ENCODE results near the gene MYH3.
A peak's percentile ranks its signal among the peaks of the same experiment; 100 is the strongest.

The MYH3 gene

GRCh38 chr17:10657148-10657547 lies at the start of gene MYH3:
MYH3 (minus strand) TSS chr17:10657309; CDS start chr17:10655064, 2,245 bp downstream.
- no peak for TF ChIP-seq CTCF (IDR thresholded peaks at IDR 0.05; ENCODE audit: low read depth, low read length)
- no peak within 1 kb of the TSS for H3K4me3 ChIP-seq (ENCODE audit: low read depth, low read length)

- no peak overlapping the region for H3K4me3 ChIP-seq (ENCODE audit: low read depth, low read length)
- TF ChIP-seq CTCF (IDR thresholded peaks at IDR 0.05; ENCODE audit: low read depth, low read length), result no peak
These were observed 48.6 kb upstream of the MYH3 start for GRCh38 chr17:10705727-10706126.

- no peak overlapping the region for H3K4me3 ChIP-seq (ENCODE audit: low read depth, low read length)
- TF ChIP-seq CTCF (IDR thresholded peaks at IDR 0.05; ENCODE audit: low read depth, low read length), result no peak
These were observed 45.5 kb upstream of the MYH3 start for GRCh38 chr17:10702574-10702973.

- no peak for TF ChIP-seq CTCF (IDR thresholded peaks at IDR 0.05; ENCODE audit: low read depth, low read length)
These were observed 42.7 kb upstream of the MYH3 start for GRCh38 chr17:10699856-10700255.

DNA sequence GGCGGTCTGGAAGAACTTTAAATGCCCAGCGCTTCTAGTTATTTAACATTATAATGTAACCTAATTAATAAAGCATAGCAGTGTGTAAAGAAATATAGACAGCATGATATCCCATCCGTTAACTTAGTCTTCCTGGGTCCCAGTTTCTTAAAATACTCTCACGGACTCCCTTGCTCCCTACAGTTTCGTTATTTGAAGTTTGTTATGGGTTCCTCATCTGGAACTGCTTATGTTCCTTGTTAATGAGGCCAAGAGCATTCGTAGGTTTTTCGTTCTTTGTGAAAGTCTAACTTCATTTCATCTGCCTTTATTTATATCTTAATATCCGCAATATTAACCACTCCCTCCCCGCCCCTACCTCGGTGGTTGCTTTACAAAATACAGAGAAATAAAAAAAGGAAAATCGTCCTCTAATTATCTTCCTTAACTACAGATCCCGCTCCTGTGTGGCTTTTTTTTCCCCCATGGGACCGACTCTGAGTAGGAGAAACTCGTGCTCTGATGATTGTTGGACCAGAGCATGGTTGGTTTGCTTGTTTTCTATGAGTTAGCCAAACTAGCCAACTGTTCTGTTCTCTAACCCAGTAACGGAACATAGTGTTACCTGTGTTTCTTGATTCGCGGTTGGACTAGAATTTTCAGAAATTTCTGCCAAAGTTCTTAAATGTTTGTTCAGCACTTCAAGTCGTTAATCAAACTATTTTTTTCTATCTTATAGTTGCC lies 41.1 kb upstream of the MYH3 start:
- H3K4me3 ChIP-seq (ENCODE audit: low read depth, low read length), result peak overlapping the region; percentile 81
- TF ChIP-seq CTCF (IDR thresholded peaks at IDR 0.05; ENCODE audit: low read depth, low read length), result no peak

More at GRCh38 chr17:10699856-10700255, 42.7 kb upstream of the MYH3 start:
- H3K4me3 ChIP-seq (ENCODE audit: low read depth, low read length), result no peak overlapping the region

GRCh38 chr17:10697092-10698081 lies 40.3 kb upstream of the MYH3 start, which contains the start of the genes ADPRM and SCO1:
ADPRM (plus strand) TSS chr17:10697594; CDS start chr17:10704927, 7,333 bp downstream.
SCO1 (minus strand) TSS chr17:10697533; CDS start chr17:10697507, 26 bp downstream.
- H3K4me3 ChIP-seq (ENCODE audit: low read depth, low read length), result peak within 1 kb of the TSS; percentile 81
- peak; percentile 34; the same call in 1 of the 2 replicates for TF ChIP-seq CTCF (IDR thresholded peaks at IDR 0.05; ENCODE audit: low read depth, low read length)

DNA sequence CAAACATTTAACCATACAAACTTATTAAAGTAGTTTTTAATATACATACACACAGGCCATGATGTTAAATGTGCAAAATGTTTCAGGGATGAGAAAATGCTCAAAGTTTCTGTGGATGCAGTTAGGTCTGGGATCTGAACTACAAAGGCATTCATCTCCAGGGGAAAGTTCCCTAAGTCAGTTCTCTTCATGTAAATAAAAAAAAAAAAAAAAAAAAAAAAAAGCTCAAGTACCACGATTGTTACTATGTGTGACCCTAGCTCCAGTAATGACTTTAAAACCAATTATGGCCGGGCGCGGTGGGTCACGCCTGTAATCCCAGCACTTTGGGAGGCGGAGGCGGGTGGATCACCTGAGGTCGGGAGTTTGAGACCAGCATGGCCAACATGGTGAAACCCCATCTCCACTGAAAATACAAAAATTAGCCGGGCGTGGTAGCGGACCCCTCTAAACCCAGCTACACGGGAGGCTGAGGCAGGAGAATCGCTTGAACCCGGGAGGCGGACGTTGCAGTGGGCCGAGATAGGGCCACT lies 38.8 kb upstream of the MYH3 start:
- H3K4me3 ChIP-seq (ENCODE audit: low read depth, low read length), result peak overlapping the region; percentile 81

All from WI38 (cell line).